DOHH2 (cell line): Measurements from ENCODE around the gene KRTAP3-2.

Experiments
- CTCF ChIP-seq: fragments of 200-600 bp; sonication (generic); IDR thresholded peaks from one replicate; pipeline ENCODE4 v1.5.1; 2014; ENCODE audit warnings: antibody characterized with exemption, mild to moderate bottlenecking, low read depth, low read length; ENCODE audit not compliant: poor library complexity, severe bottlenecking
- EZH2phosphoT487 ChIP-seq: fragments of 200-600 bp; sonication (generic); IDR thresholded peaks from 2 replicates; pipeline ENCODE4 v1.6.1; 2017; ENCODE audit warnings: borderline replicate concordance, mild to moderate bottlenecking, antibody characterized with exemption, low read length, moderate library complexity, mixed read lengths

GRCh38 chr17:40961591-40961990, 38.1 kb downstream of the KRTAP3-2 start:
- TF ChIP-seq CTCF (no peak), EZH2phosphoT487 (no peak)
